H1 (cell line): Measurements from ENCODE around the gene EXOC2. TPM values are rescaled to one million over a fixed set of nuclear protein-coding genes. Genes with fewer than 3 reads are reported as not detected.

Source experiments
- CTCF ChIP-seq, 3 experiments: IDR thresholded peaks; 1 replicate in 2 of 3; 2 replicates in 1 of 3; pipeline versions ENCODE4 v1.5.1 to v1.6.1; 2011; ENCODE audit warnings: low read length in 3 of 3, mild to moderate bottlenecking in 3 of 3, inconsistent platforms in 2 of 3, low read depth in 1 of 3, moderate library complexity in 1 of 3; ENCODE audit not compliant: insufficient read depth in 1 of 3; ENCODE audit errors: control extremely low read depth in 1 of 3
- KDM4A ChIP-seq: IDR thresholded peaks from one replicate; pipeline ENCODE4 v1.7.1; 2012; ENCODE audit warnings: low read depth, mild to moderate bottlenecking, moderate library complexity, low read length, inconsistent platforms; ENCODE audit not compliant: severe bottlenecking
- PHF8 ChIP-seq: fragments of 200-600 bp; sonication (generic); conservative IDR thresholded peaks from 2 replicates; pipeline ENCODE4 v1.7.1; 2012; ENCODE audit warnings: low read depth, mild to moderate bottlenecking, inconsistent platforms, low read length, moderate library complexity
- SP2 ChIP-seq: IDR thresholded peaks from 2 replicates; pipeline ENCODE4 v1.6.1; 2012; ENCODE audit warnings: mild to moderate bottlenecking, low read length, inconsistent platforms
- polyA plus RNA-seq, 7 experiments: library from polyadenylated mRNA; depleted of rRNA in 3 of 7; stranded (reverse) in 5 of 7; unstranded in 2 of 7; fragments of >200 nt in 5 of 7; fragments of 200-250 nt in 2 of 7; gene quantifications; 1 replicate in 5 of 7; 2 replicates in 1 of 7; 4 replicates in 1 of 7; pipeline versions ENCODE4 v1.2.1 to v1.2.3, GENCODE V29; 2011 to 2013; ENCODE audit warnings: missing spikeins in 2 of 7, mixed read lengths in 2 of 7
- total RNA-seq: library from RNA; stranded (reverse); fragmentation: NEBNext Ultra II Directional; extraction: Animal tissue kit (Norgen Biotek cat#: 25700); gene quantifications from 2 replicates; pipeline ENCODE4 v1.2.1, GENCODE V29; 2021

EXOC2 gene
- total and polyA plus RNA-seq, 2 of the 8 experiments (the other 6 are each of a cell fraction or from before 2014, with no cell fraction given): 25.5 to 44.4 TPM

GRCh38 chr6:508614-509013 is 184.3 kb downstream of the EXOC2 start (continued):
- TF ChIP-seq SP2: no peak
- no peak for TF ChIP-seq CTCF (IDR thresholded peaks at IDR 0.05; ENCODE audit: control extremely low read depth in 1 of 3, insufficient read depth in 1 of 3, low read depth in 1 of 3, low read length in 3 of 3)
- no peak for TF ChIP-seq PHF8
- TF ChIP-seq KDM4A: no peak
